Measurements from ENCODE around the gene CCDC57.

GRCh38 chr17:82073446-82073845 is 139.2 kb downstream of the CCDC57 start:
- no peak for TF ChIP-seq CTCF (IDR thresholded peaks at IDR 0.05; ENCODE audit: low read depth, low read length, poor library complexity, severe bottlenecking)
- no peak for TF ChIP-seq EZH2phosphoT487 (IDR thresholded peaks at IDR 0.05; ENCODE audit: borderline replicate concordance, low read length)
